Muscle of back (tissue), 11 donors: ENCODE results near the gene DNAJC17. TPM values are rescaled to one million over a fixed set of nuclear protein-coding genes. Genes with fewer than 3 reads are reported as not detected.

Source experiments
- DNase-seq, 3 donors: peaks; one replicate each; pipeline versions ENCODE4 v3.0.0 to v3.0.0-alpha.2; 2013
- polyA plus RNA-seq, 10 donors: library from polyadenylated mRNA; unstranded; fragments of 120-200 nt; gene quantifications; one replicate each; pipeline ENCODE4 v1.2.1, GENCODE V29; 2013; ENCODE audit not compliant: insufficient read length in 10 of 10

Gene DNAJC17
- polyA plus RNA-seq, 10 donors: 19.4 to 29.1 (median 23.7) TPM

GRCh38 chr15:40832903-40833302, 25.6 kb upstream of the DNAJC17 start:
- no peak for DNase-seq

GRCh38 chr15:40831861-40832260, 24.6 kb upstream of the DNAJC17 start:
- no peak for DNase-seq

GRCh38 chr15:40830884-40831283, 23.6 kb upstream of the DNAJC17 start:
- DNase-seq: no peak

GRCh38 chr15:40829115-40829514, 21.8 kb upstream of the DNAJC17 start:
- DNase-seq: no peak

- no peak for DNase-seq
Observed at GRCh38 chr15:40828447-40829036, 21.3 kb upstream of the DNAJC17 start, which contains the start of gene PPP1R14D. Gene PPP1R14D, minus strand, starts transcription at chr15:40828708. Its CDS starts 67 bp downstream, at chr15:40828641.

GRCh38 chr15:40826423-40827075, 19.3 kb upstream of the DNAJC17 start:
- no peak for DNase-seq

- DNase-seq: no peak
Observed at GRCh38 chr15:40825661-40826422, 18.6 kb upstream of the DNAJC17 start.

GRCh38 chr15:40823572-40824343, 16.5 kb upstream of the DNAJC17 start:
- no peak for DNase-seq

GRCh38 chr15:40821195-40821594, 13.9 kb upstream of the DNAJC17 start:
- DNase-seq: no peak

- no peak for DNase-seq
Observed at GRCh38 chr15:40819048-40819447, 11.8 kb upstream of the DNAJC17 start.

- peak in 1 of 3 donors; percentile 16 for DNase-seq
Observed at GRCh38 chr15:40815042-40815698, 7.9 kb upstream of the DNAJC17 start.

- DNase-seq: no peak
Observed at GRCh38 chr15:40812721-40813425, 5.6 kb upstream of the DNAJC17 start.

GRCh38 chr15:40808861-40809450, 1.7 kb upstream of the DNAJC17 start:
- DNase-seq: no peak

GRCh38 chr15:40807888-40808461, 702 bp upstream of the DNAJC17 start:
- peak in 1 of 3 donors; percentile 17 for DNase-seq

GRCh38 chr15:40806672-40807027, 623 bp downstream of the DNAJC17 start:
- no peak for DNase-seq

- no peak for DNase-seq
Observed at GRCh38 chr15:40803688-40804087, 3.6 kb downstream of the DNAJC17 start.

- no peak for DNase-seq
Observed at GRCh38 chr15:40803076-40803475, 4.2 kb downstream of the DNAJC17 start.

- DNase-seq: no peak
Observed at GRCh38 chr15:40799523-40799922, 7.8 kb downstream of the DNAJC17 start.

- no peak for DNase-seq
Observed at GRCh38 chr15:40796512-40796911, 10.8 kb downstream of the DNAJC17 start.

- no peak for DNase-seq
Observed at GRCh38 chr15:40796041-40796440, 11.2 kb downstream of the DNAJC17 start.
